Neural crest cell (in vitro differentiated cells): ENCODE results near the gene SYNJ2. TPM values are rescaled to one million over a fixed set of nuclear protein-coding genes. Genes with fewer than 3 reads are reported as not detected.
A peak's percentile ranks its signal among the peaks of the same experiment; 100 is the strongest.

Source experiments
- DNase-seq: peaks from one replicate; pipeline ENCODE4 v3.0.0; 2021; ENCODE audit warnings: low read depth, mixed read lengths, low spot score
- H3K27ac Mint-ChIP-seq: one replicate; pipeline ENCODE4 v1.8.0; 2021; ENCODE audit warnings: mild to moderate bottlenecking, mixed read lengths; ENCODE audit not compliant: unreplicated experiment
- H3K27me3 Mint-ChIP-seq: 2 replicates; pipeline ENCODE4 v1.8.0; 2021; ENCODE audit warnings: low read depth, mild to moderate bottlenecking, mixed read lengths
- H3K36me3 Mint-ChIP-seq: 2 replicates; pipeline ENCODE4 v1.8.0; 2021; ENCODE audit warnings: low read depth, mild to moderate bottlenecking, mixed read lengths
- H3K4me1 Mint-ChIP-seq: 2 replicates; pipeline ENCODE4 v1.8.0; 2021; ENCODE audit warnings: mixed read lengths
- H3K4me3 Mint-ChIP-seq: one replicate; pipeline ENCODE4 v1.8.0; 2021; ENCODE audit warnings: mild to moderate bottlenecking, mixed read lengths
- H3K9me3 Mint-ChIP-seq: 2 replicates; pipeline ENCODE4 v1.8.0; 2021; ENCODE audit warnings: mixed read lengths
- total RNA-seq: library from RNA; stranded (reverse); gene quantifications from 2 replicates; pipeline ENCODE4 v1.2.1, GENCODE V29; 2021
- TF ChIP-seq, protein P1 (sequence below): fragments of 200-600 bp; sonication (generic); conservative IDR thresholded peaks from 2 replicates; pipeline ENCODE4 v1.5.0; 2021; ENCODE audit warnings: antibody characterized with exemption, mild to moderate bottlenecking

Gene SYNJ2
- total RNA-seq, 1 donor from 2014 or later = 2.9 TPM

DNA sequence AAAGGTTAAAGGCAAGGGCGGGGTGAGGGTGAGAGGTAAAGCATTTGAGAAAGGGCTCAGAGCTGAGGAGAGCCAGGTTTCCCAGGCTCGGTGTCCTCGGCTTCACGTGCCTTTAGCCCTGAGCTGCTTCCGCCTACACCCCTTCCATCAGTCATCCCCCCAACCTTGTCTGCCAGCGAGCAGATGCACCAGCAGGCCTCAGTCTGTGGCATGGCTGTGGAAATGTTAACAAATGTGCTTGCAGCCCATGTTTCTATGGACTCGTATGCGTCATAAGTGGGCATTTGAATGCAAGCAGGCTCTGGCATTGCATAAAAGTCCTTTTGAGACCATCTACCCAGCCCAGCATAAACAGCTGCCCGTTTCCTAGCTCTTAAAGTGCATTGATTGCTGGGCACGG lies 88.8 kb downstream of the SYNJ2 start:
- TF ChIP-seq, protein P1, sequence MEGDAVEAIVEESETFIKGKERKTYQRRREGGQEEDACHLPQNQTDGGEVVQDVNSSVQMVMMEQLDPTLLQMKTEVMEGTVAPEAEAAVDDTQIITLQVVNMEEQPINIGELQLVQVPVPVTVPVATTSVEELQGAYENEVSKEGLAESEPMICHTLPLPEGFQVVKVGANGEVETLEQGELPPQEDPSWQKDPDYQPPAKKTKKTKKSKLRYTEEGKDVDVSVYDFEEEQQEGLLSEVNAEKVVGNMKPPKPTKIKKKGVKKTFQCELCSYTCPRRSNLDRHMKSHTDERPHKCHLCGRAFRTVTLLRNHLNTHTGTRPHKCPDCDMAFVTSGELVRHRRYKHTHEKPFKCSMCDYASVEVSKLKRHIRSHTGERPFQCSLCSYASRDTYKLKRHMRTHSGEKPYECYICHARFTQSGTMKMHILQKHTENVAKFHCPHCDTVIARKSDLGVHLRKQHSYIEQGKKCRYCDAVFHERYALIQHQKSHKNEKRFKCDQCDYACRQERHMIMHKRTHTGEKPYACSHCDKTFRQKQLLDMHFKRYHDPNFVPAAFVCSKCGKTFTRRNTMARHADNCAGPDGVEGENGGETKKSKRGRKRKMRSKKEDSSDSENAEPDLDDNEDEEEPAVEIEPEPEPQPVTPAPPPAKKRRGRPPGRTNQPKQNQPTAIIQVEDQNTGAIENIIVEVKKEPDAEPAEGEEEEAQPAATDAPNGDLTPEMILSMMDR = no peak
- no peak overlapping the region for H3K4me3 Mint-ChIP-seq
- H3K27ac Mint-ChIP-seq = no peak overlapping the region
- H3K9me3 Mint-ChIP-seq = no peaks in the 10 kb centered on the region
- H3K27me3 Mint-ChIP-seq = no peaks in the 10 kb centered on the region
- no peak for DNase-seq
- no peaks in the 10 kb centered on the region for H3K36me3 Mint-ChIP-seq
- peaks cover 36% of the 10 kb centered on the region for H3K4me1 Mint-ChIP-seq

DNA sequence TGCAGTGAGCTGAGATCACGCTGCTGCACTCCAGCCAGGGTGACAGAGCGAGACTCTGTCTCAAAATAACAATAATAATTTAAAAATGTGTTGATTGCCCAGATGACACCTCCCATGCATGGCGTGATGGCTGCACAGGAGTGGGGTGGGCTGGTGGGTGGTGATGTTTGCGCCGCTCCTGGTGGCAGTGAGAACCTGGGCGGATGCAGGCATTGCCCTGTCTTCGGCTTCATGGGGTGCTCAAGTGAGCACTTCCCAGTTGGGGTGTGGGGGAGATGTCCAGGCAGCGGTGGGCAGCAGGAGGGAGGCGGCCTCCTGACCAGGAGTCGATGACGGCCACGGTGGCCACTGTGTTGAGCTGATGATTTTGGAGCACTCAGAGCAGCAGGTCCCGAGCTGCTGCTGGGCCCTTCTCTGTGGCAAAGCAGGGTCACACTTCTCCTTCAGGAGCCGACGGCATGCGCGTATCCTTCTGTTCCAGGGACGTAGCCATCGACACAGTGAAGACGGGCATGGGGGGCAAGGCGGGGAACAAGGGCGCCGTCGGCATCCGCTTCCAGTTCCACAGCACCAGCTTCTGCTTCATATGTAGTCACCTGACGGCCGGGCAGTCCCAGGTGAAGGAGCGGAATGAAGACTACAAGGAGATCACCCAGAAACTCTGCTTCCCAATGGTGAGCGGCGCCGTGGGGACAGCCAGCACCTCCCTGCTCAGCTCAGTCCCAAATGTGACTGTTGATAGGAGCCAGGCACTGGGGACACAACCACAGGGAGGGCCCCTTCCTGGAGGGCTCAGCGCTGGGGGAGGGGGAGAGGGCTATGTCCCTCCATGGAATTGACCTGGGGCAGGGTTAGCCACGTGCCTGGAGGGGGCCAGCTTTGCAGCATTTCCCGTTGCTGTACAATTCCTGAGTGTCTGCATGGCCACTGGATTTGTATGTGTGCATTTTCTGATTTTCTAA lies 89.7 kb downstream of the SYNJ2 start:
- H3K4me3 Mint-ChIP-seq = no peak overlapping the region
- no peaks in the 10 kb centered on the region for H3K27me3 Mint-ChIP-seq
- no peaks in the 10 kb centered on the region for H3K9me3 Mint-ChIP-seq
- H3K27ac Mint-ChIP-seq = no peak overlapping the region
- no peaks in the 10 kb centered on the region for H3K36me3 Mint-ChIP-seq
- DNase-seq = no peak
- H3K4me1 Mint-ChIP-seq = peaks cover 36% of the 10 kb centered on the region
- TF ChIP-seq, protein P1 = no peak

DNA sequence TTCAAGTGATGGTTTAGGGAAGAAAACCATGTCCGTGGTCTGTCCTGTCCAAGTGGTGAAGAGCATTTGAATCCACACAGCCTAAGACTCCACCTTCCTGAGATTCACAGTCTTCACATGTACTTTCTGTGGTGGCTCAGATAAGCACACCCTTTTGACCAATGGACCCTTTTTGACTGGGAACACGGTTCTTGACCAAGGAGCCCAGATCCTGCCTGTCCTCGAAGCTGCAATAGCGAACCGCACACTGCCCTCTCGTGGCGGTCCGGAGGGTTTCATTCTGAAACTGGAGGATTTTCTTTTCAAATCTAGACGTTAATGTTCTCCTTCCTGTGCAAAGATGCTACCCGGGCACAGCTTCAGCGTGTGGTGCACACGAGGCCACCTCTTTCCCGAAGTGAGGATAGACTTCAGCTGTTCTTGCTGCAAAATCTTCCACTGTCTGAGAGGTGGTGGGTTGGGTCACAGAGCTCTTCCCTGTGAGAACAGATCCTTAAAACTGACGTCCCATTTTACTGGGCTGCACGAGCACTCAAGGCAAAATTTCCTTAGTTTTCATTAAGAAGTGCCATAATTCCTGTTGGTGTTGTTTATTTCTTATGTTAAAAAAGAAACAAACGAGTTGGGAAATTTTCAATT lies 90.5 kb downstream of the SYNJ2 start:
- TF ChIP-seq, protein P1 = peak; percentile 90
- H3K4me3 Mint-ChIP-seq = no peak overlapping the region
- H3K9me3 Mint-ChIP-seq = no peaks in the 10 kb centered on the region

DNA sequence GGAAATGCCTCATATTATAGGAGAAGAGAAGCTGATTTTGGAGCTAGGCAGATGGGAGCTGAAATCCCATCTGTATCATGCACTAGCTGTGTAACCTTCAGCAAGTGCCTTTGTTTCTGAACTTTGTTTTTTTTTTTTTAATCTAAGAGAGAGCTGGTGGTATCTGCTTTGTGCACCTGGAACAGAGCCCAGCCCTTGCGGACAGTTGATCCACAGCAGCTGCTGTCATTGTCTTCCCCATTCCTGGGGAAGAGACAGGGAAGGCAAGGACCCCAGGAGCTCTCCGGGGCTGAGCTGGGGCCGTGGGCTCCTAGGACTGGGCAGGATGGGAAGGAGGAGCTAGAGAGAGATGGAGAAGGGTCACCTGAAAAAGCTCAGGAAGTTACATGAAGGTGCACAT lies 92.1 kb downstream of the SYNJ2 start:
- no peak overlapping the region for H3K27ac Mint-ChIP-seq
- no peaks in the 10 kb centered on the region for H3K27me3 Mint-ChIP-seq
- no peaks in the 10 kb centered on the region for H3K9me3 Mint-ChIP-seq
- TF ChIP-seq, protein P1 = no peak
- peaks cover 25% of the 10 kb centered on the region for H3K4me1 Mint-ChIP-seq
- H3K4me3 Mint-ChIP-seq = no peak overlapping the region
- DNase-seq = no peak
- H3K36me3 Mint-ChIP-seq = no peaks in the 10 kb centered on the region

More for the DNA sequence above, 90.5 kb downstream of the SYNJ2 start:
- Mint-ChIP-seq H3K27ac (no peak overlapping the region), H3K4me1 (peaks cover 36% of the 10 kb centered on the region), H3K36me3 (no peaks in the 10 kb centered on the region), H3K27me3 (no peaks in the 10 kb centered on the region)
- peak; percentile 63 for DNase-seq

DNA sequence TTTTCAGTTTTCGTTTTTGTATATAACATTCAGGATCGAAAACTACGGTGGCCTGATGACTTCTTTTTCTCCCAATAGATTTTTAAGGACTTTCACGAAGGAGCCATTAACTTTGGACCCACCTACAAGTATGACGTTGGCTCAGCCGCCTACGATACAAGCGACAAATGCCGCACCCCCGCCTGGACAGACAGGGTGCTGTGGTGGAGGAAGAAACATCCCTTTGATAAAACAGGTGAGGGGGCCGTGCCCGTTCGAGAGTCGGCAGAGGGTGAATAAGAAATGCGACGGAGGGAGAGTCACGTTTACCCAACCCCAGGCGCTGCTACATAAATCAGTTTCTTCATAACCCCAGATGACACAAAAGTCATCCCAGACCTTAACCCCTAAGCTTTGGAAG lies 94.9 kb downstream of the SYNJ2 start:
- no peaks in the 10 kb centered on the region for H3K27me3 Mint-ChIP-seq
- H3K4me3 Mint-ChIP-seq = no peak overlapping the region
- no peaks in the 10 kb centered on the region for H3K9me3 Mint-ChIP-seq
- H3K4me1 Mint-ChIP-seq = peaks cover 6% of the 10 kb centered on the region
- H3K36me3 Mint-ChIP-seq = no peaks in the 10 kb centered on the region
- no peak for DNase-seq
- TF ChIP-seq, protein P1 = no peak
- H3K27ac Mint-ChIP-seq = no peak overlapping the region
